Neuronal stem cell (in vitro differentiated cells): ENCODE measurements around the gene ANXA6.
A peak's percentile ranks its signal among the peaks of the same experiment; 100 is the strongest.

Source experiments
- DNase-seq: peaks from one replicate; pipeline ENCODE4 v3.0.0-alpha.2; 2013; ENCODE audit warnings: low spot score
- H2AFZ ChIP-seq: one replicate; pipeline ENCODE4 v1.6.1; 2013; ENCODE audit warnings: mild to moderate bottlenecking, low read length, inconsistent platforms
- H2AK5ac ChIP-seq: 2 replicates; pipeline ENCODE4 v1.6.1; 2013; ENCODE audit warnings: low read depth, mild to moderate bottlenecking, inconsistent platforms, low read length, moderate library complexity, mixed read lengths
- H2BK120ac ChIP-seq: 2 replicates; pipeline ENCODE4 v1.6.1; 2013; ENCODE audit warnings: low read depth, mild to moderate bottlenecking, inconsistent platforms, low read length, moderate library complexity, mixed read lengths
- H2BK12ac ChIP-seq: one replicate; pipeline ENCODE4 v1.6.1; 2013; ENCODE audit warnings: low read length, inconsistent platforms
- H2BK15ac ChIP-seq: 2 replicates; pipeline ENCODE4 v1.6.1; 2013; ENCODE audit warnings: mild to moderate bottlenecking, low read length, inconsistent platforms, mixed read lengths
- H2BK5ac ChIP-seq: one replicate; pipeline ENCODE4 v1.6.1; 2013; ENCODE audit warnings: inconsistent platforms, mild to moderate bottlenecking, low read length, moderate library complexity
- H3K14ac ChIP-seq: one replicate; pipeline ENCODE4 v1.6.1; 2013; ENCODE audit warnings: low read length, inconsistent platforms
- H3K18ac ChIP-seq: 2 replicates; pipeline ENCODE4 v1.6.1; 2013; ENCODE audit warnings: low read length, inconsistent platforms
- H3K23ac ChIP-seq: 2 replicates; pipeline ENCODE4 v1.6.1; 2013; ENCODE audit warnings: low read depth, mild to moderate bottlenecking, mixed read lengths, low read length, inconsistent platforms; ENCODE audit not compliant: poor library complexity
- H3K27ac ChIP-seq: replicated peaks from 3 replicates; pipeline ENCODE4 v1.5.1; 2013; ENCODE audit warnings: low read length, inconsistent platforms
- H3K27me3 ChIP-seq, 3 experiments: 2 replicates each; pipeline ENCODE4 v1.6.1; 2013; ENCODE audit warnings: low read length in 3 of 3, mild to moderate bottlenecking in 2 of 3, inconsistent platforms in 1 of 3, low read depth in 1 of 3, mixed read lengths in 1 of 3, moderate library complexity in 1 of 3; ENCODE audit not compliant: control insufficient read depth in 3 of 3, insufficient read depth in 3 of 3
- H3K36me3 ChIP-seq, 2 donors: replicated peaks in 1 of 2; 2 replicates each; pipeline ENCODE4 v1.6.1; 2013; ENCODE audit warnings: low read length in 2 of 2; ENCODE audit not compliant: control insufficient read depth in 2 of 2, insufficient read depth in 2 of 2
- H3K4ac ChIP-seq: 2 replicates; pipeline ENCODE4 v1.6.1; 2013; ENCODE audit warnings: inconsistent platforms, mild to moderate bottlenecking, low read length, moderate library complexity
- H3K4me1 ChIP-seq, 2 donors: 1 replicate in 1 of 2; 2 replicates in 1 of 2; pipeline ENCODE4 v1.6.1; 2013; ENCODE audit warnings: low read length in 2 of 2, low read depth in 1 of 2; ENCODE audit not compliant: control insufficient read depth in 2 of 2, insufficient read depth in 1 of 2
- H3K4me2 ChIP-seq: one replicate; pipeline ENCODE4 v1.6.1; 2013; ENCODE audit warnings: mild to moderate bottlenecking, low read length, inconsistent platforms; ENCODE audit not compliant: insufficient read depth, poor library complexity, severe bottlenecking
- H3K4me3 ChIP-seq, 2 donors: 2 replicates each; pipeline ENCODE4 v1.5.1; 2013; ENCODE audit warnings: low read length in 2 of 2, mild to moderate bottlenecking in 2 of 2, inconsistent platforms in 1 of 2, moderate library complexity in 1 of 2
- H3K79me1 ChIP-seq: one replicate; pipeline ENCODE4 v1.6.1; 2013; ENCODE audit warnings: low read depth, mild to moderate bottlenecking, inconsistent platforms, low read length, moderate library complexity
- H3K9ac ChIP-seq: one replicate; pipeline ENCODE4 v1.6.1; 2013; ENCODE audit warnings: mild to moderate bottlenecking, low read depth, low read length, inconsistent platforms; ENCODE audit not compliant: poor library complexity
- H3K9me3 ChIP-seq, 2 donors: replicated peaks in 1 of 2; 2 replicates each; pipeline versions ENCODE3 to v1.6.1; 2013; ENCODE audit warnings: low read length in 2 of 2, mild to moderate bottlenecking in 2 of 2, inconsistent platforms in 1 of 2, low read depth in 1 of 2, mixed read lengths in 1 of 2, moderate library complexity in 1 of 2; ENCODE audit not compliant: control insufficient read depth in 2 of 2, insufficient read depth in 1 of 2
- H4K8ac ChIP-seq: one replicate; pipeline ENCODE4 v1.6.1; 2013; ENCODE audit warnings: low read depth, mild to moderate bottlenecking, inconsistent platforms, low read length, moderate library complexity
- H4K91ac ChIP-seq: one replicate; pipeline ENCODE4 v1.6.1; 2013; ENCODE audit warnings: low read length, low read depth, mild to moderate bottlenecking, inconsistent platforms; ENCODE audit not compliant: poor library complexity
- WGBS, 2 donors: extraction: QIAGEN DNeasy Blood & Tissue Kit; methylation state at CpG; one replicate each; pipeline ENCODE4 v1.1.7; 2013; ENCODE audit warnings: missing lambda C conversion rate in 2 of 2, mixed read lengths in 1 of 2; ENCODE audit not compliant: insufficient read length in 2 of 2, insufficient replicate concordance in 1 of 2; ENCODE audit errors: extremely low coverage in 2 of 2; 5-methylcytosine and 5-hydroxymethylcytosine counted together

The ANXA6 gene

GRCh38 chr5:151118913-151119575 lies 38.5 kb downstream of the ANXA6 start:
- H3K36me3 ChIP-seq, result peaks cover 19 to 80% of the 10 kb centered on the region in 2 donors

GRCh38 chr5:151115272-151115905 lies 42.2 kb downstream of the ANXA6 start:
- no peaks in the 10 kb centered on the region for H3K79me1 ChIP-seq
- no peak overlapping the region for H4K8ac ChIP-seq
- H3K4me3 ChIP-seq, result no peak overlapping the region
- peaks cover 4 to 74% of the 10 kb centered on the region in 2 donors for H3K36me3 ChIP-seq
- no peaks in the 10 kb centered on the region for H3K4me1 ChIP-seq
- no peak overlapping the region for H2BK12ac ChIP-seq
- H3K4ac ChIP-seq, result no peak overlapping the region
- H3K14ac ChIP-seq, result no peak overlapping the region
- peak; percentile 45 for DNase-seq
- H2BK5ac ChIP-seq, result no peak overlapping the region
- H3K4me2 ChIP-seq, result no peak overlapping the region
- H3K9ac ChIP-seq, result no peak overlapping the region
- H3K27me3 ChIP-seq, result no peaks in the 10 kb centered on the region
- no peak overlapping the region for H2AFZ ChIP-seq
- no peaks in the 10 kb centered on the region for H3K9me3 ChIP-seq
- no peak overlapping the region for H4K91ac ChIP-seq
- H3K27ac ChIP-seq, result no peak overlapping the region
- no peak overlapping the region for H3K18ac ChIP-seq
- H2AK5ac ChIP-seq, result no peak overlapping the region
- no peak overlapping the region for H2BK120ac ChIP-seq
- H2BK15ac ChIP-seq, result no peak overlapping the region
- no CpG with 5 or more reads among the region's 7 CpGs for WGBS, 2 donors
- no peak overlapping the region for H3K23ac ChIP-seq

More at GRCh38 chr5:151118913-151119575, 38.5 kb downstream of the ANXA6 start:
- Histone ChIP-seq H3K27ac (no peak overlapping the region), H2BK12ac (no peak overlapping the region), H3K4me1 (peaks cover 0 to under 1% of the 10 kb centered on the region in 2 donors), H3K9ac (no peak overlapping the region), H2AK5ac (no peak overlapping the region), H3K4me3 (no peak overlapping the region), H3K14ac (no peak overlapping the region), H4K91ac (no peak overlapping the region), H3K23ac (no peak overlapping the region), H2BK15ac (no peak overlapping the region), H3K18ac (no peak overlapping the region), H2BK120ac (no peak overlapping the region), H3K4ac (no peak overlapping the region), H2BK5ac (no peak overlapping the region), H3K79me1 (no peaks in the 10 kb centered on the region), H3K4me2 (no peak overlapping the region), H2AFZ (no peak overlapping the region), H4K8ac (no peak overlapping the region), H3K9me3 (no peaks in the 10 kb centered on the region), H3K27me3 (no peaks in the 10 kb centered on the region)
- DNase-seq, result no peak
- no CpG with 5 or more reads among the region's 7 CpGs for WGBS, 2 donors

GRCh38 chr5:151113651-151114050 lies 43.9 kb downstream of the ANXA6 start:
- Histone ChIP-seq H3K4ac (no peak overlapping the region), H3K9me3 (no peaks in the 10 kb centered on the region), H3K27ac (no peak overlapping the region), H3K4me1 (no peaks in the 10 kb centered on the region), H3K4me3 (no peak overlapping the region), H2AFZ (no peak overlapping the region), H3K18ac (no peak overlapping the region), H3K9ac (no peak overlapping the region), H3K27me3 (no peaks in the 10 kb centered on the region), H3K23ac (no peak overlapping the region), H3K4me2 (no peak overlapping the region), H3K36me3 (peaks cover 8 to 74% of the 10 kb centered on the region in 2 donors), H3K14ac (no peak overlapping the region), H3K79me1 (no peaks in the 10 kb centered on the region), H4K91ac (no peak overlapping the region), H2BK120ac (no peak overlapping the region), H2BK15ac (no peak overlapping the region), H4K8ac (no peak overlapping the region), H2AK5ac (no peak overlapping the region), H2BK12ac (no peak overlapping the region), H2BK5ac (no peak overlapping the region)
- no peak for DNase-seq
- WGBS, 2 donors, result no CpG with 5 or more reads among the region's 3 CpGs

GRCh38 chr5:151110992-151111391 lies 46.6 kb downstream of the ANXA6 start:
- Histone ChIP-seq H2BK5ac (no peak overlapping the region), H3K79me1 (no peaks in the 10 kb centered on the region), H3K4me3 (no peak overlapping the region), H2AK5ac (no peak overlapping the region), H3K14ac (no peak overlapping the region), H2BK15ac (no peak overlapping the region), H3K23ac (no peak overlapping the region), H3K27me3 (no peaks in the 10 kb centered on the region), H4K91ac (no peak overlapping the region), H4K8ac (no peak overlapping the region), H3K4me2 (no peak overlapping the region), H3K18ac (no peak overlapping the region), H2BK120ac (no peak overlapping the region), H2BK12ac (no peak overlapping the region), H3K27ac (no peak overlapping the region), H3K9ac (no peak overlapping the region), H3K4me1 (no peaks in the 10 kb centered on the region), H3K4ac (no peak overlapping the region), H2AFZ (no peak overlapping the region), H3K36me3 (peaks cover 10 to 80% of the 10 kb centered on the region in 2 donors), H3K9me3 (no peaks in the 10 kb centered on the region)
- WGBS, 2 donors, result no CpG with 5 or more reads among the region's 3 CpGs
- no peak for DNase-seq
